Measurements from ENCODE around the gene ELFN2. TPM values are rescaled to one million over a fixed set of nuclear protein-coding genes. Genes with fewer than 3 reads are reported as not detected.

ELFN2 gene
- total RNA-seq, 1 donor from 2014 or later, result not detected

DNA sequence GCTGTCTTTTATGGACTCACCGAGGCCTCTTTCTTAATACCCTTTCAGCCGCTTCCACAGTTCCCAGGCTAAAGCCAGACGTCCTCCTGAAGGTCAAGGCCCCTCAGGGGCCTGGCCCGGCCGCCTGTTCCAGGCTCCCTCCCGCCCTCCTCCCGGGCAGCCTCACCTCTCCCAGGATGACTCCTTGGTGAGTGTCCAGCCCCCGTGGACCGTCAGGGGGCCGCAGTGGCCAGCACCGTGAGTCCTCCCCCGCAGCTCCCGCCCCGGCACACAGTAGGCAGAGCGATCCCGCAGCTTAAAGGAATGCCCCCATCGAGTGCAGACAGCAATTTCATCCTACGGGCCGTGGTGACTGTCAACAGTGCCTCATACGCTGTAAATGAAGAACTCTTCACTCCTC is 32.9 kb downstream of the ELFN2 start:
- Mint-ChIP-seq H3K36me3 (ENCODE audit: low read depth) (no peaks in the 10 kb centered on the region), H3K27me3 (peaks cover 7% of the 10 kb centered on the region), H3K9me3 (no peaks in the 10 kb centered on the region), H3K4me1 (no peaks in the 10 kb centered on the region), H3K4me3 (no peak overlapping the region), H3K27ac (no peak overlapping the region)
- DNase-seq, result no peak
- intact Hi-C loops (cut with micrococcal nuclease), result no loop called here
- no peak for ATAC-seq (ENCODE audit: low read depth)
- TF ChIP-seq, protein P1, sequence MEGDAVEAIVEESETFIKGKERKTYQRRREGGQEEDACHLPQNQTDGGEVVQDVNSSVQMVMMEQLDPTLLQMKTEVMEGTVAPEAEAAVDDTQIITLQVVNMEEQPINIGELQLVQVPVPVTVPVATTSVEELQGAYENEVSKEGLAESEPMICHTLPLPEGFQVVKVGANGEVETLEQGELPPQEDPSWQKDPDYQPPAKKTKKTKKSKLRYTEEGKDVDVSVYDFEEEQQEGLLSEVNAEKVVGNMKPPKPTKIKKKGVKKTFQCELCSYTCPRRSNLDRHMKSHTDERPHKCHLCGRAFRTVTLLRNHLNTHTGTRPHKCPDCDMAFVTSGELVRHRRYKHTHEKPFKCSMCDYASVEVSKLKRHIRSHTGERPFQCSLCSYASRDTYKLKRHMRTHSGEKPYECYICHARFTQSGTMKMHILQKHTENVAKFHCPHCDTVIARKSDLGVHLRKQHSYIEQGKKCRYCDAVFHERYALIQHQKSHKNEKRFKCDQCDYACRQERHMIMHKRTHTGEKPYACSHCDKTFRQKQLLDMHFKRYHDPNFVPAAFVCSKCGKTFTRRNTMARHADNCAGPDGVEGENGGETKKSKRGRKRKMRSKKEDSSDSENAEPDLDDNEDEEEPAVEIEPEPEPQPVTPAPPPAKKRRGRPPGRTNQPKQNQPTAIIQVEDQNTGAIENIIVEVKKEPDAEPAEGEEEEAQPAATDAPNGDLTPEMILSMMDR (IDR thresholded peaks at IDR 0.05), result no peak
- ChIA-PET CTCF (no interaction called here), POLR2A (no interaction called here)

DNA sequence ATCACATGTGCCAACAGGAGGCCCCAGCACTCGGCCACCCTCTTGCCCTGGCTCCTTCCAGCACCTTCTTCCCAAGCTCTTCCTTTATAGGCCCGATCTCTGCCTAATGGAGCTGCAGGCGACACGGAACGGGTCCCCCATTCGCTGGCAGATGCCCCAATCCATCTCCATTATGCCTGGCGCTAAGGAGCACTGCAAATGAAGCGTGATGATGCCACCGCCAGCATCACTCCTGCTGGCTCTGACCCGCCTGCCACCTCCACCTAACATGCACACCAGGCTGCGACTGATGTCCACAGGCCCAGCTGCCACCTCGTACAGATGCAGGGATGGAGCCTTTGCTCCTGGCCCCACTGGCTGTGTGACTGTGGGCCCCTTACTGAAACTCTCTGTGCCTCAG is 33.5 kb downstream of the ELFN2 start:
- Mint-ChIP-seq H3K4me3 (no peak overlapping the region), H3K36me3 (ENCODE audit: low read depth) (no peaks in the 10 kb centered on the region), H3K4me1 (no peaks in the 10 kb centered on the region), H3K27ac (peak overlapping the region; percentile 11), H3K27me3 (peaks cover 7% of the 10 kb centered on the region), H3K9me3 (no peaks in the 10 kb centered on the region)
- no peak for ATAC-seq (ENCODE audit: low read depth)
- CTCF ChIA-PET, result no interaction called here
- POLR2A ChIA-PET, result no interaction called here
- TF ChIP-seq, protein P1 (IDR thresholded peaks at IDR 0.05), result no peak
- intact Hi-C loops (cut with micrococcal nuclease), result no loop called here
- DNase-seq, result no peak

DNA sequence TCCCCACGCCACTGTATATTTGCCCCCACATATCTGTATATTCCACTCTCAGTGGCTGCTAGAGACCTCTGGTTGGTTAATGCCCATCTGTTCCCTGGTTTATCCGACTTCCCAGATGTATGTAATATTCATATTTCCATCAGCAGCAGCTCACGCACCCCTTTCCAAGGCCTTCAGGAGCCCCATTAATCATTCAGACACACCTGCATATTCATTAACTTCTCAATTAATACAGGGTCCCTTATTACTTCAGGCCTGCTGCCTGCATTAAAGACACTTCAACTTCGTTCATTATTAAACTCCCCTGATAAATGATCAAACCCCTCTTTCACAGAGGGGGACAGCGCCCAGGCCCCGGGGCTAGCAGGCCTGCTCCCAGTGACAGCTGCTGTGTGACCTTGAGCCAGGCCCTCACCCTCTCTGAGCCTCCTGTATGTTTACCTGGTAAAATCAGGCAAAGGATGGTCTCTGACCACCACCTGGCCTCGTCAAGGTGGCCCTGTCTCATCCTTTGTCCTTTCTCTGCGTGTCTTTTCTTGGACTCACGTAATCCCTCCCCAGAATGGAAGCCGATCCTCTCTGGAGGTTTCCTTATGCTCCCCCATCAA is 34.5 kb downstream of the ELFN2 start:
- Mint-ChIP-seq H3K36me3 (ENCODE audit: low read depth) (no peaks in the 10 kb centered on the region), H3K4me3 (no peak overlapping the region), H3K27ac (no peak overlapping the region), H3K27me3 (peaks cover 15% of the 10 kb centered on the region), H3K4me1 (no peaks in the 10 kb centered on the region), H3K9me3 (no peaks in the 10 kb centered on the region)
- DNase-seq, result no peak
- POLR2A ChIA-PET, result no interaction called here
- intact Hi-C loops (cut with micrococcal nuclease), result no loop called here
- TF ChIP-seq, protein P1 (IDR thresholded peaks at IDR 0.05), result no peak
- CTCF ChIA-PET, result no interaction called here
- ATAC-seq (ENCODE audit: low read depth), result no peak

DNA sequence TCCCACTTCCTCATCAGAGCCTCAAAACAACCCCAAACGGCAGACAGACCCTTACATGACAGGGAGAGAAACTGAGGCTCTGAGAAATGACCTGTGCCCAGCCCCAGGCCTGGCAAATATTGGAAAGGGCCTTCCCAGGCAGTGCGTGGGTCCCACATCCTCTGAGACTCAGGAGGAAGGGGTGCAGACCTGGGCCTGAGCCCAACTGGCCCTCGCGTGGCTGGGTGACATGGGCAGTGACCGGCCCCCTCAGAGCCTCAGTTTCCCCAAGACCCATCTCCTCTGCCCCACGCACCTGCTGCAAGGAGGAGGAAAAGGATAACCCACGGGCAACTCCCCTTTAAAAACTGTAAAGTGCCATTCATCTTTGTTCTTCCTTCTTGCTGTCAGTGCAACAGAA is 35.6 kb downstream of the ELFN2 start:
- H3K36me3 Mint-ChIP-seq (ENCODE audit: low read depth), result no peaks in the 10 kb centered on the region
- H3K27me3 Mint-ChIP-seq, result peaks cover 21% of the 10 kb centered on the region

DNA sequence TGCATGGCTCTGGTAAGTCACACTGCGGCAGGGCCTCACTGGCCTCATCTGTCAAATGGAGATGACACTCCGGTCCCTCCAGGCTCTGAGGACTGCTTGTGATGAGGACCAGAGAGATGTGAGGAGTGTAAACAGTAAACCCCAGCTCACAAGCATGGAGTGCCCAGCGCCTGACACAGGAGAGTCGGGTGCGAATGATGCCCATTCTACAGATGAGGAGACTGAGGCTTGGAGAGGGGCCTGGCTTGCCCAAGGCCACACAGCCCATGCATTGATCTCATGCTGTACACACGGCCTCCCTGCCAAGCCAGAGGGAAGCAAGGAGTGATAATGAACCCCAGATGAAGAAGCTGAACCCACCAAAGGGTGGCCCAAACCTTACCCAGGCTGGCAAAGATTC is 37.2 kb downstream of the ELFN2 start:
- H3K4me1 Mint-ChIP-seq, result no peaks in the 10 kb centered on the region
- H3K27ac Mint-ChIP-seq, result no peak overlapping the region
- H3K4me3 Mint-ChIP-seq, result no peak overlapping the region
- POLR2A ChIA-PET, result interaction anchor here (0.6 kb wide), 1 partner anchor 614 kb away, joined by 3 read pairs; the partner anchor contains the start of gene IFT27
- CTCF ChIA-PET, result no interaction called here
- no peaks in the 10 kb centered on the region for H3K36me3 Mint-ChIP-seq (ENCODE audit: low read depth)
- no peaks in the 10 kb centered on the region for H3K9me3 Mint-ChIP-seq
- intact Hi-C loops (cut with micrococcal nuclease), result no loop called here
- peaks cover 23% of the 10 kb centered on the region for H3K27me3 Mint-ChIP-seq
- TF ChIP-seq, protein P1 (IDR thresholded peaks at IDR 0.05), result no peak
- ATAC-seq (ENCODE audit: low read depth) (no peak), DNase-seq (no peak)

More for the DNA sequence above, 35.6 kb downstream of the ELFN2 start:
- TF ChIP-seq, protein P1 (IDR thresholded peaks at IDR 0.05), result no peak
- ATAC-seq (ENCODE audit: low read depth) (no peak), DNase-seq (no peak)
- intact Hi-C loops (cut with micrococcal nuclease), result no loop called here
- POLR2A ChIA-PET, result no interaction called here
- Mint-ChIP-seq H3K27ac (no peak overlapping the region), H3K4me1 (no peaks in the 10 kb centered on the region), H3K9me3 (no peaks in the 10 kb centered on the region), H3K4me3 (no peak overlapping the region)
- CTCF ChIA-PET, result no interaction called here
